GM23248 (cell line): ENCODE data around the gene MAN1A1. TPM values are rescaled to one million over a fixed set of nuclear protein-coding genes. Genes with fewer than 3 reads are reported as not detected.

Source experiments
- DNase-seq: peaks from one replicate; pipeline ENCODE4 v3.0.0-alpha.2; 2015
- H2AFZ ChIP-seq: fragments of 200-600 bp; sonication (generic); 2 replicates; pipeline ENCODE4 v1.6.1; 2016; ENCODE audit warnings: antibody characterized with exemption
- H3F3A ChIP-seq: fragments of 200-600 bp; sonication (generic); 2 replicates; pipeline ENCODE4 v1.6.1; 2016; ENCODE audit warnings: mild to moderate bottlenecking, antibody characterized with exemption, mixed run types; ENCODE audit not compliant: insufficient read depth
- H3K27ac ChIP-seq: fragments of 200-600 bp; sonication (generic); 2 replicates; pipeline ENCODE4 v1.5.1; 2016; ENCODE audit warnings: mild to moderate bottlenecking
- H3K27me3 ChIP-seq: fragments of 200-600 bp; sonication (generic); replicated peaks from 2 replicates; pipeline ENCODE4 v1.6.1; 2016; ENCODE audit warnings: mild to moderate bottlenecking; ENCODE audit not compliant: insufficient read depth
- H3K36me3 ChIP-seq: fragments of 200-600 bp; sonication (generic); 2 replicates; pipeline ENCODE4 v1.6.1; 2016; ENCODE audit warnings: low read depth, mild to moderate bottlenecking
- H3K4me1 ChIP-seq: fragments of 200-600 bp; sonication (generic); 2 replicates; pipeline ENCODE4 v1.6.1; 2016; ENCODE audit warnings: mild to moderate bottlenecking; ENCODE audit not compliant: insufficient read depth
- H3K4me2 ChIP-seq: fragments of 200-600 bp; sonication (generic); one replicate; pipeline ENCODE4 v1.6.1; 2016; ENCODE audit warnings: mild to moderate bottlenecking; ENCODE audit not compliant: unreplicated experiment
- H3K4me3 ChIP-seq: fragments of 200-600 bp; sonication (generic); 2 replicates; pipeline ENCODE4 v1.5.1; 2016; ENCODE audit warnings: mild to moderate bottlenecking
- H3K79me2 ChIP-seq: fragments of 200-600 bp; sonication (generic); 2 replicates; pipeline ENCODE4 v1.6.1; 2016; ENCODE audit warnings: mild to moderate bottlenecking; ENCODE audit not compliant: insufficient read depth
- H3K9ac ChIP-seq: fragments of 200-600 bp; sonication (generic); 2 replicates; pipeline ENCODE4 v1.6.1; 2016; ENCODE audit warnings: mild to moderate bottlenecking
- H3K9me2 ChIP-seq: fragments of 200-600 bp; sonication (generic); 2 replicates; pipeline ENCODE4 v1.6.1; 2016; ENCODE audit warnings: mixed run types, mild to moderate bottlenecking, moderate library complexity; ENCODE audit not compliant: insufficient read depth
- H3K9me3 ChIP-seq: fragments of 200-600 bp; sonication (generic); one replicate; pipeline ENCODE4 v1.6.1; 2017; ENCODE audit warnings: low read depth
- H4K20me1 ChIP-seq: fragments of 200-600 bp; sonication (generic); 2 replicates; pipeline ENCODE4 v1.6.0; 2016; ENCODE audit not compliant: insufficient read depth
- EZH2 ChIP-seq: fragments of 200-600 bp; sonication (generic); IDR thresholded peaks from 2 replicates; pipeline ENCODE4 v1.6.1; 2018; ENCODE audit warnings: antibody characterized with exemption, mild to moderate bottlenecking; ENCODE audit not compliant: insufficient read depth, poor library complexity, severe bottlenecking
- EZH2phosphoT487 ChIP-seq: fragments of 200-600 bp; sonication (generic); IDR thresholded peaks from 2 replicates; pipeline ENCODE4 v1.6.1; 2018; ENCODE audit warnings: antibody characterized with exemption, moderate library complexity, mild to moderate bottlenecking, low read depth; ENCODE audit not compliant: insufficient read depth
- WGBS, 2 experiments: methylation state at CpG; one replicate each; pipeline ENCODE4 v1.1.6; 2015 to 2017; ENCODE audit warnings: low lambda C conversion rate in 2 of 2, low coverage in 1 of 2; ENCODE audit errors: missing lambda C conversion rate in 2 of 2; 5-methylcytosine and 5-hydroxymethylcytosine counted together
- in situ Hi-C: fragments of 300-500 bp; cut with MboI; formaldehyde crosslinking; loops from 2 replicates; pipeline ENCODE4 v1.15.0; 2020
- polyA plus RNA-seq: library from polyadenylated mRNA; unstranded; fragments of >200 nt; fragmentation: Nextera tagmentation; extraction: Ambion mirVana; gene quantifications from 2 replicates; pipeline ENCODE4 v1.2.1, GENCODE V29; 2016
- total RNA-seq: library from RNA; depleted of rRNA; stranded (reverse); fragments of >200 nt; shearing (Covaris generic); gene quantifications from 2 replicates; pipeline ENCODE4 v1.2.3, GENCODE V29; 2014

The MAN1A1 gene
- total and polyA plus RNA-seq, 2 experiments from 2014 or later, result 9.8 to 33.4 TPM

DNA sequence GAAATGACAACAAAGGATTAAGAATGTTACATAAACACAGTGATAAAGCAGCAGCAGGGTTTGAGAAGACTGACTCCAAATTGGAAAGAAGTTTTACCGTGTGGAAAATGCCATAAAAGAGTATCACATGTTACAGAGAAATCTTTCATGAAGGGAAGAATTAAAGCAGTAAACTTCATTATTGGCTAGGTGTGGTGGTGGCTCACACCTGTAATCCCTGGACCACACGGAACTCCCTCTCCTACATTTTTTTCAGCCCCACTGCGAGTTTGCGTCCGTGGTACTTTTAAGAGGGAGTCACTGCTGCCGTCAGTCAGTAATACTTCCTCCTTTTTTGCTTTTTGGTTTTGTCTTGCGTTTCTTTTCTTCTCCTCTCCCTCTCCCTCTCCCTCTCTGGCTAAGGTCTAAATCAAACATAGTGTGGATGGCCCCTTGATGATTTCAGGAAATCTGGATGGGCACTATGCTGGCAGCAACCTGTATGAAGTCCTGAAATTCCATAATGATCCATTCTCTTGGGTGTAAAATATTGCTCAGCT, 112.3 kb downstream of the MAN1A1 start:
- DNase-seq, result peak; percentile 8
- H3K36me3 ChIP-seq, result no peaks in the 10 kb centered on the region
- H3K9me2 ChIP-seq, result no peaks in the 10 kb centered on the region
- H4K20me1 ChIP-seq, result no peaks in the 10 kb centered on the region
- no peak overlapping the region for H3K27ac ChIP-seq
- H3K4me3 ChIP-seq, result no peak overlapping the region
- H3K79me2 ChIP-seq, result no peaks in the 10 kb centered on the region
- WGBS, 2 experiments, result 74 to 79% methylated on average over 7 of the region's 7 CpGs
- H3K9ac ChIP-seq, result no peak overlapping the region
- no peaks in the 10 kb centered on the region for H3K27me3 ChIP-seq
- no peaks in the 10 kb centered on the region for H3F3A ChIP-seq
- in situ Hi-C loops, result no loop called here
- no peak overlapping the region for H3K4me2 ChIP-seq
- no peak for TF ChIP-seq EZH2
- TF ChIP-seq EZH2phosphoT487, result no peak
- no peak overlapping the region for H2AFZ ChIP-seq
- H3K9me3 ChIP-seq, result no peaks in the 10 kb centered on the region
- H3K4me1 ChIP-seq, result no peaks in the 10 kb centered on the region

DNA sequence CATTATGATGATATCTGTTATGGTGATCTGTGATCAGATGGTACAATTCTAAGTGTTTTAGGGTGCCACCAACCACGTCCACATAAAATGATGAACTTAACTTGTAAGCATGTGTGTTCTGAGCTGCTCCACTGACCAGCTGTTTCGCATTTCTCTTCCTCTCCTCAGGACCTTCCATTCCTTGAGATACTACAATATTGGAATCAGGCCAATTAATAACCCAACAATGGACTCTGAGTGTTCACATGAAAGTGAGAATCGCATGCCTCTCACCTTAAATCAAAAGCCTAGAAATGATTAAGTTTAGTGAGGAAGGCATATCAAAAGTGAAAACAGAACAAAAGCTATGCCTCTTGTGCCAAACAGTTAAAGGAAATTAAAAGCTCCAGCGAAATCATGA, 114.6 kb downstream of the MAN1A1 start:
- no peaks in the 10 kb centered on the region for H4K20me1 ChIP-seq
- H3K4me2 ChIP-seq, result no peak overlapping the region
- no peaks in the 10 kb centered on the region for H3F3A ChIP-seq
- no peak overlapping the region for H3K27ac ChIP-seq
- H3K9me2 ChIP-seq, result no peaks in the 10 kb centered on the region
- H3K9ac ChIP-seq, result no peak overlapping the region
- in situ Hi-C loops, result no loop called here
- no peak for DNase-seq
- 94 to 97% methylated on average over 4 of the region's 4 CpGs for WGBS, 2 experiments
- no peaks in the 10 kb centered on the region for H3K4me1 ChIP-seq
- H3K79me2 ChIP-seq, result no peaks in the 10 kb centered on the region
- H3K36me3 ChIP-seq, result no peaks in the 10 kb centered on the region
- H3K4me3 ChIP-seq, result no peak overlapping the region
- H2AFZ ChIP-seq, result no peak overlapping the region
- TF ChIP-seq EZH2 (no peak), EZH2phosphoT487 (no peak)
- no peaks in the 10 kb centered on the region for H3K27me3 ChIP-seq
- no peaks in the 10 kb centered on the region for H3K9me3 ChIP-seq

DNA sequence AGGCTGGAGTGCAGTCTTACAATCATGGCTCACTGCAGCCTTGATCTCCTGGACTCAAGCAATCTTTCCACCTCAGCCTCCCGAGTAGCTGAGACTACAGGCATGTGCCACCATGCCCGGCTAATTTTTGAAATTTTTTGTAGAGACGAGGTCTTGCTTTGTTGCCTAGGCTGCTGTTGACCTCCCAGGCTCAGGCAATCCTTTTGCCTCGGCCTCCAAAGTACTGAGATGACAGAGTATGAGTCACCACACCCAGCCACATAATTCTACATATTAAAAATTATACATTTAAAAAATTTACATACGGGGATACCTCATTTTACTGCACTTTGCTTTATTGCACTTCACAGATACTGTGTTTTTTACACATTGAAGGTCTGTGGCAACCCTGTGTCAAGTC, 115.1 kb downstream of the MAN1A1 start:
- H3K4me1 ChIP-seq, result no peaks in the 10 kb centered on the region
- in situ Hi-C loops, result no loop called here
- H3K27ac ChIP-seq, result no peak overlapping the region
- WGBS, 2 experiments, result 81 to 90% methylated on average over 5 of the region's 5 CpGs
- no peak for TF ChIP-seq EZH2phosphoT487
- no peaks in the 10 kb centered on the region for H3K79me2 ChIP-seq
- H3K4me2 ChIP-seq, result no peak overlapping the region
- no peaks in the 10 kb centered on the region for H4K20me1 ChIP-seq
- no peak overlapping the region for H3K4me3 ChIP-seq
- H3F3A ChIP-seq, result no peaks in the 10 kb centered on the region
- no peak overlapping the region for H3K9ac ChIP-seq
- DNase-seq, result no peak
- no peaks in the 10 kb centered on the region for H3K9me2 ChIP-seq
- H3K36me3 ChIP-seq, result no peaks in the 10 kb centered on the region
- no peaks in the 10 kb centered on the region for H3K9me3 ChIP-seq
- no peaks in the 10 kb centered on the region for H3K27me3 ChIP-seq
- H2AFZ ChIP-seq, result no peak overlapping the region

DNA sequence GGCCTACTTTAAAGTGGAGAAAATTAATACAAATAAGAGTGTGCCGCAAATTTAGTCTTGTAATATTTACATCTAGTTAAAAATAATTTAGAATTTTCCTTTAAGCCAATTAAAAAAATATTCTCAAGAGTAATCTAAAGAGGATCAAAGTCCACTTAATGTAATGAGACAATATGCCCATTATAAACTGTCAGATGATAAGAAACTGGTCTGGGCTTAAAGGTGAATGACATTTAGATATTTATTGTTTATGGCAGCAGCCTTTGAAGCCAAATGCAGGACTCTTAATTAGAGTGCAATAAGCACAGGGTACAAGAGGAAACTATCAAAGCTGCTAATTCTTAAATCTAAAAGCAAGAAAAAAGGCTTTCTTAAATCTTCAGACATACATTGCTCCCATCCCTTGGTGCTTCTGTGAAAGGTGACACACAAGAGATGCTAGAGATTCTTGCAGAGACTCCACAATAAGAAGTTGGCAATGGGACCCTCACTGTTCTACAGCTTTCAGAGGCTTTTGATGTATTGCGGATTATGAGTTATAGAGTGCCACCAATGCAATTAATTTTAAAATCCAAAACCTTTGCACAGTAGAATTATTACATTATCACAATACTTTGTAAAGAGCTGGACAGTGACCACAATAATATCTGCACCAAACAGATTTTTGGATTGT, 116.1 kb downstream of the MAN1A1 start:
- H2AFZ ChIP-seq, result no peak overlapping the region
- H3K9ac ChIP-seq, result no peak overlapping the region
- H3K27ac ChIP-seq, result no peak overlapping the region
- in situ Hi-C loops, result no loop called here
- H3K4me1 ChIP-seq, result no peaks in the 10 kb centered on the region
- WGBS, 2 experiments, result 98 to 99% methylated on average over 2 of the region's 2 CpGs
- no peaks in the 10 kb centered on the region for H3K36me3 ChIP-seq
- no peaks in the 10 kb centered on the region for H3K27me3 ChIP-seq
- H3K4me3 ChIP-seq, result no peak overlapping the region
- no peaks in the 10 kb centered on the region for H3K79me2 ChIP-seq
- no peaks in the 10 kb centered on the region for H3F3A ChIP-seq
- no peak for DNase-seq
- no peaks in the 10 kb centered on the region for H4K20me1 ChIP-seq
- H3K4me2 ChIP-seq, result no peak overlapping the region
- no peaks in the 10 kb centered on the region for H3K9me2 ChIP-seq
- H3K9me3 ChIP-seq, result no peaks in the 10 kb centered on the region
- TF ChIP-seq EZH2 (no peak), EZH2phosphoT487 (no peak)

DNA sequence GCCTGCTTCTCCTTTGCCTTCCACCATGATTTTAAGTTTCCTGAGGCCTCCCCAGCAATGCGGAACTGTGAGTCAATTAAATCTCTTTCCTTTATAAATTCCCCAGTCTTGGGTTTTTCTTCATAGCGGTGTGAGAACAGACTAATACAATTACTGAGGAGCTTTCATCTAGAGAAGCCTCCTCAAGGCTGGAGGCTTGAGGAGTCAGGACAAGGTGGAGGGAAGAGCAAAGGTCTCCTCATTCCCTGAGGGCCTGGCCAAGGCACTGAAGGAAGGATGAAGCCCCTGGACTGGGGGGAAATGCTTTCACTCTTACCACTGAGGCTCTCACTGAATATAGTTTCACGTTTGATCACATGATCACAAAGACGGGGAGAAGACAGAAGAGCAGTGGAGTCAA, 118.2 kb downstream of the MAN1A1 start:
- WGBS, 2 experiments, result 96 to 97% methylated on average over 4 of the region's 4 CpGs
- Histone ChIP-seq H3K27ac (no peak overlapping the region), H3K9ac (no peak overlapping the region), H3K9me3 (no peaks in the 10 kb centered on the region), H4K20me1 (no peaks in the 10 kb centered on the region), H3K79me2 (no peaks in the 10 kb centered on the region), H3K4me3 (no peak overlapping the region), H2AFZ (no peak overlapping the region), H3K36me3 (no peaks in the 10 kb centered on the region), H3K4me1 (no peaks in the 10 kb centered on the region), H3F3A (no peaks in the 10 kb centered on the region), H3K9me2 (no peaks in the 10 kb centered on the region), H3K27me3 (no peaks in the 10 kb centered on the region), H3K4me2 (no peak overlapping the region)
- no peak for DNase-seq
- in situ Hi-C loops, result no loop called here
- TF ChIP-seq EZH2 (no peak), EZH2phosphoT487 (no peak)
